NCI-H1436 treated with DMSO at 0.1 percent for 48 hours (cell line): Measurements from ENCODE around the gene ZC3H18.

Experiments
- DNase-seq: peaks from one replicate; lab custom pipeline; 2025; lab: John Stamatoyannopoulos, UW

Gene ZC3H18

GRCh38 chr16:88532434-88533241 is 37.6 kb upstream of the ZC3H18 start:
- DNase-seq = no peak

DNA sequence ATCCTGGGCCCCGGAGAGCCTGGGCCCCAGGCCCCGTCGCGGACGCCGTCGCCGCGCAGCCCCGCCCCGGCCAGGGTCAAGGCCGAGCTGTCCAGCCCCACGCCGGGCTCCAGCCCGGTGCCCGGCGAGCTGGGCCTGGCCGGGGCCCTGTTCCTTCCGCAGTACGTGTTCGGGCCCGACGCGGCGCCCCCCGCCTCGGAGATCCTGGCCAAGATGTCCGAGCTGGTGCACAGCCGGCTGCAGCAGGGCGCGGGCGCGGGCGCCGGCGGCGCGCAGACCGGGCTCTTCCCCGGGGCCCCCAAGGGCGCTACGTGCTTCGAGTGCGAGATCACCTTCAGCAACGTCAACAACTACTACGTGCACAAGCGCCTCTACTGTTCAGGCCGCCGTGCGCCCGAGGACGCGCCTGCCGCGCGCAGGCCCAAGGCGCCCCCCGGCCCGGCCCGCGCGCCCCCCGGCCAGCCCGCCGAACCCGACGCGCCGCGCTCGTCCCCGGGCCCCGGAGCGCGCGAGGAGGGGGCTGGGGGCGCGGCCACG is 36.8 kb upstream of the ZC3H18 start:
- DNase-seq = no peak

- DNase-seq = no peak
Measured at GRCh38 chr16:88533932-88534637, 36.1 kb upstream of the ZC3H18 start.

GRCh38 chr16:88534638-88535190 is 35.5 kb upstream of the ZC3H18 start:
- no peak for DNase-seq

- DNase-seq = no peak
Measured at GRCh38 chr16:88535191-88535856, 34.9 kb upstream of the ZC3H18 start.

DNA sequence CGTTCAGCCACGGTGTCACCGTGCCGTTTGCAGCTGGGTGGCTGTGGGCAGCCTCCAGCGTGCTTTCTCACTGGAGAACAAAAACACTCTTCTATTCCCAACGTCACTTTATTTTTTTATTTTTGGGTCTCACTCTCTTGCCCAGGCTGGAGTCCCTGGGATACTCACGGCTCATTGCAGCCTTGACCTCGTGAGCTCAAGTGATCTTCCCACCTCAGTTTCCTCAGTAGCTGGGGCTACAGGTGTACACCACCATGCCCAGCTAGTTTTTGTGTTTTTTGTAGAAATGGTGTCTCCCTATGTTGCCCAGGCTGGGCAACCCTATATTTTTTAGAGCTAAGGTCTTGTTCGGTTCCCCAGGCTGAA is 34.4 kb upstream of the ZC3H18 start:
- no peak for DNase-seq

- no peak for DNase-seq
Measured at GRCh38 chr16:88536510-88536909, 33.7 kb upstream of the ZC3H18 start.

DNA sequence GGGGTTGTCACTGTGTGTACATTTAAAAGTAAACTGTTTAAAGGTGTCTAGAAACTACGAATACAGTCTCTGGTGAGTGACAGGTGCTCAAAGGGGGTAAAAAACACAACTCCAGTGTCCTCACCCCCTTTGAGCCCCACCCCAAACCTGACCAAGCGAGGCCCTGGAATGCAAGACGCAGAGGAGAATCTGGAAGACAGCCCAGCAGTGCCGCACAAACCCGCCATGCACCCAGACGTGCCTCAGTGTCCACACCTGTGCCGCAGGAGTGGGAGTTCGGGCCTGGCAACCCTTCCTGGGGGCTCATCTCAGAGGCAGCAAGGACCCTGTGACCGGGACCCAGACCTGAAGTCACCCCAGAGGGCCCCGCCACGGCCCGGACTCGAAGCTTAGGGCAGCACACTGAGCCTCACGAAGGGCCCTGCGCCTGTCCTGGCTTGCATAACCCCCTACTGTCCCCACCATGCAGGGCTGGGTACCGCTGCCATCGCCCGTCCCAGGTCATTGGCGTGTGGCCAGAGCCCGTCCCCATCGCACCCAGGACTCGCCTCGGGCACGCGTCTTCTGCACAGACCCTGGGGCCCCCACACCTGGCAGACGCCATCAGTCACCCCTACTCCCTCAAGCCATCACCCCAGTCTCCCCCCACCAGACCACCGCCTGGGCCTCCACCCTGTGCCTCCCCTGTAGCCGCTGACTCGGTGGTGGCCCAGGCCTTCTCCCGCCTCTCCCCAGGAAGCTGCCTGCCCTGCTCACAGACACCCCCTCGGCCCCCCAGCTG is 33.0 kb upstream of the ZC3H18 start:
- no peak for DNase-seq

- no peak for DNase-seq
Measured at GRCh38 chr16:88537859-88538258, 32.3 kb upstream of the ZC3H18 start.

GRCh38 chr16:88538366-88539060 is 31.7 kb upstream of the ZC3H18 start:
- no peak for DNase-seq

- DNase-seq = no peak
Measured at GRCh38 chr16:88539261-88539651, 30.9 kb upstream of the ZC3H18 start.

DNA sequence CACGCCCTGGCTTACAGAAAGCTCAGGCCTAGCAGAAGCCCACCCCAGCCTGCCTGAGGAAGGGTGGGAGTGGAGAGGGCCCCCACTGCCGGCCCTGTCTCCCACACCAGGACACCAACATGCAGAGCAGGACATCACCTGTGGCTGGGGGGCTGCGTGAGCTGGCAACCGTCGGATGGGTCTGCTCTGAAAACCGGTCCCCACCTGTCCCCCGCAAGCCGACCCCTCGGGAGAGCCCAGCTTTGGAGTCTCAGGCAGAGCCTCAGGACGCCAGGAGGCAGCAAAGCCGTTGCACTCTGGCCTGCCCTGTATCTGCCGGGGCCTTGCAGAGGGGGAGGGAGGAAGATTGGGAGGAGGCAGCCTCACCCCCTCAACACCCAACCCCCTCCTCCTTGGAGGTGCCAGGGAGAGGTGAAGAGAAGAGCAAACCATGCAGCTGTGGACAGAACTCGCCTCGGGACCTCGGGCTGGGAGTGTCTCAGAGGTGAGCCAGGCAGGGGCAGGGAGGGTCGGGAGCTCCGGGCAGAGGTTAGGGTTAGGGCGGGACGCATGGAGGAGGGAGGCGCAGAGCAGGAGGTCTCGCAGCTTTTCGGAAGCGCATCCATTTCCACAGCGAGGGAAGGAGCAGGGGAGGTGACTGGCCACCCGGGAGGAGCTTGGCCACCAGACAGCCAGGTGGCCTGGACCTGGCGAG is 30.4 kb upstream of the ZC3H18 start:
- no peak for DNase-seq

- no peak for DNase-seq
Measured at GRCh38 chr16:88540346-88540977, 29.7 kb upstream of the ZC3H18 start.

- no peak for DNase-seq
Measured at GRCh38 chr16:88541831-88542616, 28.2 kb upstream of the ZC3H18 start.

GRCh38 chr16:88543230-88543813 is 26.9 kb upstream of the ZC3H18 start:
- DNase-seq = no peak

GRCh38 chr16:88545781-88546180 is 24.4 kb upstream of the ZC3H18 start:
- DNase-seq = no peak

DNA sequence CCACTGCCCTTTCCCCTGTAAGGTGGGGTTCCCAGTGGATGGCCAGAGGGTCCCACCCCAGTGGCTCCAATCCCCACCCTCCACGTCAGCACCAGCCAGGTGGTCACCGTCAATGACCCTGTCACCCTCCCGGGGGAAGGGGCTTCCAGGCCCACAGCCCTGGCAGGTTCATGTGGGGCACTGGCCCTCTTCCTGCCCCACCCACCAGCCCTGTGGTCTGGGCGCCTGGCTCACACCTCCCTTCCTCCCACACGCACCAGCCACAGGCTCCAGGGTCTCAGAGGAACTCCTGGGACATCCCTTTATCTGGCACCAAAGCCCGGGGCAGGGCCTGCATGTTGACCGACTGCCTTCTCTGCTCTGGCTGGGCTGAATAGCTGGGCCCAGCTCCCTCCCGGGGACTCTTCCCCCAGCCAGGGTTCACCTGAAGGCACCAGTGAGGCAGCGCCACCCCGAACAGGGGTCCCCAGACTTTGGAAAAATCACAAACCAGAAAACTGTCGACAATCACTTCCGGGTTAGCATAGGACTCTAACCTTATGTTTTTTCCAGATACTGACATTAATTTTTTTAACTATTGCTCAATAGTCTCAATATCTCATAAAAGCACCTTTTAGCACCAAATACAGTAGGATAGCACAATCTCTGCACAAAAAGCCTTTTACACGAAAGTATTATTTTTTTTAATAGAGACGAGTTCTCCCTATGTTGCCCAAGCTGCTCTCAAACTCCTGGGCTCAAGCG is 21.9 kb upstream of the ZC3H18 start:
- DNase-seq = no peak

DNA sequence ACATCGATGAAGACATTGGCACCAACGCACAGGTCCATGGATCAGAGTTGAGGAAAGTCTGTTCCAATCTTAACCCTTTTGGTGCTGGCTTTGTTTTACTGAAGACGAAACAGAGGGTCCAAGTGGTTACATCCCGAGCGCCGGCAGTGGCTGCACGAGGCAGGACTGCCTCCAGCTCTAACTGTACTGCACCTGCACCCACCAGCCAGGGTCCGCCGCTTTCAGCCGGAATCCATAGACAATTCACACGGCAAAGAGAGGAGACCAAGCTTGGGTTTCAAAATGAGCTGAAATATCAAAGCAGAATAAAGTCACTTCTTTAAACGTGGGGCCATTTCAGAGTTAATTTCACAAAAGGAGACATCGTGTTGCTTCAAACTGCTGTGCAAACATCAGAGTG is 21.2 kb upstream of the ZC3H18 start:
- no peak for DNase-seq
